Neural cell (in vitro differentiated cells): ENCODE data around the gene CTAGE1.

ENCODE experiments used
- EP300 ChIP-seq: fragments of 450-650 bp; conservative IDR thresholded peaks from 2 replicates; pipeline ENCODE4 v1.6.1; 2014; ENCODE audit warnings: antibody characterized with exemption, mild to moderate bottlenecking, moderate library complexity; ENCODE audit not compliant: poor library complexity, severe bottlenecking
- EZH2 ChIP-seq: fragments of 200-600, 300-800 bp; shearing (Covaris generic), sonication (generic); IDR thresholded peaks from 2 replicates; pipeline ENCODE4 v1.6.1; 2014; ENCODE audit warnings: antibody characterized with exemption, low read length, borderline replicate concordance, mild to moderate bottlenecking; ENCODE audit not compliant: insufficient read depth, poor library complexity, severe bottlenecking
- MXI1 ChIP-seq: fragments of 450-650 bp; conservative IDR thresholded peaks from 2 replicates; pipeline ENCODE4 v1.6.1; 2014; ENCODE audit warnings: antibody characterized with exemption, mild to moderate bottlenecking; ENCODE audit not compliant: poor library complexity, severe bottlenecking
- POLR2AphosphoS5 ChIP-seq: IDR thresholded peaks from 2 replicates; pipeline ENCODE4 v1.6.1; 2012
- RAD21 ChIP-seq: fragments of 450-650 bp; conservative IDR thresholded peaks from 2 replicates; pipeline ENCODE4 v1.6.1; 2014; ENCODE audit warnings: antibody characterized with exemption, mild to moderate bottlenecking, moderate library complexity
- SMC3 ChIP-seq: fragments of 450-650 bp; conservative IDR thresholded peaks from 2 replicates; pipeline ENCODE4 v1.6.1; 2014; ENCODE audit warnings: antibody characterized with exemption, mild to moderate bottlenecking, moderate library complexity; ENCODE audit not compliant: poor library complexity
- TAF1 ChIP-seq: IDR thresholded peaks from 2 replicates; pipeline ENCODE4 v1.6.1; 2012; ENCODE audit warnings: low read depth
- TF ChIP-seq, protein P1 (sequence below): fragments of 450-650 bp; IDR thresholded peaks from 2 replicates; pipeline ENCODE4 v1.5.1; 2014; ENCODE audit warnings: antibody characterized with exemption, mild to moderate bottlenecking, moderate library complexity; ENCODE audit not compliant: poor library complexity, severe bottlenecking
- TF ChIP-seq, protein P2 (sequence below): IDR thresholded peaks from 2 replicates; pipeline ENCODE4 v1.6.1; 2012; ENCODE audit warnings: borderline replicate concordance

DNA sequence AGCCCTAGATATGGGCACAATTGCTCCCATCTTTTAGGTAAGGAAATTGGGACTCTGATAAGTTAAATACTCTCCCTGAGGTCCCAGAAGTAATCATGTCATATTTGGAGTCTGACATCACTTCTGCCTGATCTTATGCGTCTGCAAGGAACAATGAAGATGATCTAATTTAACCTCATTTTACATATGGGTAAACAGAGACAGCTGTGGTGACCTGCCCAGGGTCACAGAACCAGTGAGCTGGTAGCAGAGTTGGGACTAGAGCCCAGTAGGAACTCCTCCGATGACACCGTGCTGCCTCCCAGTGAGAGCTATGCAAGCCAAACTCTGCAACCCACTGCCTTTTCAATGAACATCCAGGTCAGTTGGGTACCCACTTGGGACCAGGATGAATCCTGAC lies 17.8 kb downstream of the CTAGE1 start:
- TF ChIP-seq POLR2AphosphoS5, result no peak
- TF ChIP-seq EZH2, result no peak
- TF ChIP-seq, protein P1, sequence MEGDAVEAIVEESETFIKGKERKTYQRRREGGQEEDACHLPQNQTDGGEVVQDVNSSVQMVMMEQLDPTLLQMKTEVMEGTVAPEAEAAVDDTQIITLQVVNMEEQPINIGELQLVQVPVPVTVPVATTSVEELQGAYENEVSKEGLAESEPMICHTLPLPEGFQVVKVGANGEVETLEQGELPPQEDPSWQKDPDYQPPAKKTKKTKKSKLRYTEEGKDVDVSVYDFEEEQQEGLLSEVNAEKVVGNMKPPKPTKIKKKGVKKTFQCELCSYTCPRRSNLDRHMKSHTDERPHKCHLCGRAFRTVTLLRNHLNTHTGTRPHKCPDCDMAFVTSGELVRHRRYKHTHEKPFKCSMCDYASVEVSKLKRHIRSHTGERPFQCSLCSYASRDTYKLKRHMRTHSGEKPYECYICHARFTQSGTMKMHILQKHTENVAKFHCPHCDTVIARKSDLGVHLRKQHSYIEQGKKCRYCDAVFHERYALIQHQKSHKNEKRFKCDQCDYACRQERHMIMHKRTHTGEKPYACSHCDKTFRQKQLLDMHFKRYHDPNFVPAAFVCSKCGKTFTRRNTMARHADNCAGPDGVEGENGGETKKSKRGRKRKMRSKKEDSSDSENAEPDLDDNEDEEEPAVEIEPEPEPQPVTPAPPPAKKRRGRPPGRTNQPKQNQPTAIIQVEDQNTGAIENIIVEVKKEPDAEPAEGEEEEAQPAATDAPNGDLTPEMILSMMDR, result no peak
- TF ChIP-seq RAD21, result no peak
- TF ChIP-seq EP300, result no peak
- TF ChIP-seq, protein P2, sequence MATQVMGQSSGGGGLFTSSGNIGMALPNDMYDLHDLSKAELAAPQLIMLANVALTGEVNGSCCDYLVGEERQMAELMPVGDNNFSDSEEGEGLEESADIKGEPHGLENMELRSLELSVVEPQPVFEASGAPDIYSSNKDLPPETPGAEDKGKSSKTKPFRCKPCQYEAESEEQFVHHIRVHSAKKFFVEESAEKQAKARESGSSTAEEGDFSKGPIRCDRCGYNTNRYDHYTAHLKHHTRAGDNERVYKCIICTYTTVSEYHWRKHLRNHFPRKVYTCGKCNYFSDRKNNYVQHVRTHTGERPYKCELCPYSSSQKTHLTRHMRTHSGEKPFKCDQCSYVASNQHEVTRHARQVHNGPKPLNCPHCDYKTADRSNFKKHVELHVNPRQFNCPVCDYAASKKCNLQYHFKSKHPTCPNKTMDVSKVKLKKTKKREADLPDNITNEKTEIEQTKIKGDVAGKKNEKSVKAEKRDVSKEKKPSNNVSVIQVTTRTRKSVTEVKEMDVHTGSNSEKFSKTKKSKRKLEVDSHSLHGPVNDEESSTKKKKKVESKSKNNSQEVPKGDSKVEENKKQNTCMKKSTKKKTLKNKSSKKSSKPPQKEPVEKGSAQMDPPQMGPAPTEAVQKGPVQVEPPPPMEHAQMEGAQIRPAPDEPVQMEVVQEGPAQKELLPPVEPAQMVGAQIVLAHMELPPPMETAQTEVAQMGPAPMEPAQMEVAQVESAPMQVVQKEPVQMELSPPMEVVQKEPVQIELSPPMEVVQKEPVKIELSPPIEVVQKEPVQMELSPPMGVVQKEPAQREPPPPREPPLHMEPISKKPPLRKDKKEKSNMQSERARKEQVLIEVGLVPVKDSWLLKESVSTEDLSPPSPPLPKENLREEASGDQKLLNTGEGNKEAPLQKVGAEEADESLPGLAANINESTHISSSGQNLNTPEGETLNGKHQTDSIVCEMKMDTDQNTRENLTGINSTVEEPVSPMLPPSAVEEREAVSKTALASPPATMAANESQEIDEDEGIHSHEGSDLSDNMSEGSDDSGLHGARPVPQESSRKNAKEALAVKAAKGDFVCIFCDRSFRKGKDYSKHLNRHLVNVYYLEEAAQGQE, result no peak
- no peak for TF ChIP-seq TAF1
- no peak for TF ChIP-seq SMC3
- no peak for TF ChIP-seq MXI1
